Measurements from ENCODE around the gene KMT2D.

The KMT2D gene

DNA sequence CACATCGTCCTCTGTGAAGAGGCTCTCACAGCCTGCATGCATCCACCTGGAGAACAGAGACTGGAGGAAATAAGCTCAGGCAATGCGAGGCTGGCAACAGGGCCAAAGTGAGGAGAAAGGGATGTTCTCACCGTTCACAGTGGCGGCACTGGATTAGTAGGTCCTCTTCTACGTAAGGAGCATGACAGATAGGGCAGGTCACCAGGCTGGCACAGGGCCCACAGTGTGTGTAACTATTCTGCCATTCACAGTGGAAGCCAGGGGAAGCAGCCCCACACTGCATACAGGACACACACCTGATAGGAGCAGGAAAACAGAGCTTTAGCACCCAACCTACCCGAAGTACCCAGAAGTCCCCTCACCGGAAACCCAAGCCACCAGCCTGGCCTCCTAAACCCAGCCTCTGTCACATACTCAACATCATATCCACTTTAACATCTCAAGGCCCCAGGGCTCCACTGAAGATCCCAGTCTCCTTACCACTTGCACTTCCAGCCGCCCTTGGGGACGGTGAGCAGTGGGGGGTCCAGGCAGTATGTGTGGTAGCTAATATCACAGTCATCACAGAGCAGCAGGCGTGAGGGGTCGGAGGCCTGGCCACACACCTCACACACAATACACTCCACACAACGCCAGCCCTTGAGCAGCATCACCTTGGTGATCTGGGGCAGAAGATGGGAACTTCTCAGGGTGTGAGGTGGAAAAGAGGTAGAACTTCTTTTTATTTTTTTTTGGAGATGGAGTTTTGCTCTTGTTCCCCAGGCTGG is 14.3 kb downstream of the KMT2D start:
- Histone ChIP-seq H3K27me3 (ENCODE audit: control insufficient read depth, insufficient read depth, low read length) (no peaks in the 10 kb centered on the region), H3K9ac (ENCODE audit: low read depth, low read length) (no peak overlapping the region), H3K4me3 (ENCODE audit: low read depth, low read length) (no peak overlapping the region), H3K36me3 (ENCODE audit: control insufficient read depth, insufficient read depth, low read length) (peaks cover 90% of the 10 kb centered on the region), H3K9me3 (ENCODE audit: control insufficient read depth, insufficient read depth, low read length) (no peaks in the 10 kb centered on the region), H3K4me1 (ENCODE audit: control insufficient read depth, insufficient read depth, low read length) (no peaks in the 10 kb centered on the region)

DNA sequence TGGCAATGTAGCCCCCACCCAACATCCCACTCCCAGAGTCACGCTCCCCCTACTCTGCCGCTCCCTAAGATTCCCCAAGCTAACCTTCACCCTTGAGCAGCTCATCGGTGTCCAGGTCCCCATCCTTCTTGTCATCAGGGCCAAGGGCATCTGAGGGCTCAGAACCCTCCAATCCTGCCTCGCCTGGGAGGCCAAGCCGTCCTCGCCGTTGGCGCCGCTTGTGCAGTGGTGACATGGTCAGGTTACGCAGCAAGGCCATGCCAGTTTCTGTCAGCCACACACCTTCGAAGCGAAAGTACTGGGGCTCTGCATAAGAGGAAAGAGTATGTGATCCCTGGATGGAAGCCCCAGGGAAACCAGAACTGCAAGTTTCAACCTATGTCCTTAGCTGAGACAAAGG is 15.9 kb downstream of the KMT2D start:
- Histone ChIP-seq H3K36me3 (ENCODE audit: control insufficient read depth, insufficient read depth, low read length) (peaks cover 84% of the 10 kb centered on the region), H3K27me3 (ENCODE audit: control insufficient read depth, insufficient read depth, low read length) (no peaks in the 10 kb centered on the region), H3K9ac (ENCODE audit: low read depth, low read length) (no peak overlapping the region), H3K9me3 (ENCODE audit: control insufficient read depth, insufficient read depth, low read length) (no peaks in the 10 kb centered on the region), H3K4me1 (ENCODE audit: control insufficient read depth, insufficient read depth, low read length) (no peaks in the 10 kb centered on the region), H3K4me3 (ENCODE audit: low read depth, low read length) (no peak overlapping the region)

DNA sequence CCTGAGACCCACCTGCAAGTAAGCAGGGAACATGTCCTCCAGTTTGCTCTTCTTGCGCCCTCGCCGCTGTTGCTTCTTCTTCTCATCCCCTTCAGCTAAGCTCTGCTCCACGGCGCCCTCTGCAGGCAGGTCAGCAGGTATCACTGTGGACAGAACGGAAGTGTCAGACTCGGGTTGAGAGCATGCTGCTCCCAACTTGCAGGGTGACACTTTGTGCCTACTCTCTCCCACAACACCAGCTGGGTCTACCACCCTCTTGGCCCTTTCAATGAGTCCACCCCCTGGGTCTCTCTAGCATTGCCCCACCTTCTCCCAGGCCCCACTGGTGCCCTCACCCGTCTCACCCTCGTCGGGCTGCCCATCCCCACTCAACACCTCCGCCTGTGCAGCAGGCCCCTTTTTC is 16.7 kb downstream of the KMT2D start:
- Histone ChIP-seq H3K9me3 (ENCODE audit: control insufficient read depth, insufficient read depth, low read length) (no peaks in the 10 kb centered on the region), H3K4me1 (ENCODE audit: control insufficient read depth, insufficient read depth, low read length) (no peaks in the 10 kb centered on the region), H3K36me3 (ENCODE audit: control insufficient read depth, insufficient read depth, low read length) (peaks cover 84% of the 10 kb centered on the region), H3K9ac (ENCODE audit: low read depth, low read length) (no peak overlapping the region), H3K4me3 (ENCODE audit: low read depth, low read length) (no peak overlapping the region), H3K27me3 (ENCODE audit: control insufficient read depth, insufficient read depth, low read length) (no peaks in the 10 kb centered on the region)

DNA sequence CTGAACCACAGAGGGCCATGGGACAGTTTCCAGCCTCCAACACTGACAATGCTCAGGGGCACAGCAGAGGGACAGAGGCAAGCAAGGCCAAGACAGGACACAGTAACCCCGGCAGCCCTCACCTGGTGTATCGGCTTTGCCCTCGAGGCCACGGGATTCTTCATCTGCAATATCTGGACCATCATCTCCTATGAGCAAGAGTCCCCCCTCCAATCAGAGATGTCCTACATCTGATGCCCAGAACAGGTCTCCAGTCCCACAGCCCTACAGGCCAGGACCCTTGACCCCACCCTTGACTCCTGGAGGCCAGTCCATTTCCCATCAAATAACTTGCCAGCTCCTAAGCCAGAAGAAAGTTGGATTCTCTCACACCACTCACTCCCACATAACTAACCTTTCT is 17.4 kb downstream of the KMT2D start:
- H3K27me3 ChIP-seq (ENCODE audit: control insufficient read depth, insufficient read depth, low read length) = no peaks in the 10 kb centered on the region
- peaks cover 84% of the 10 kb centered on the region for H3K36me3 ChIP-seq (ENCODE audit: control insufficient read depth, insufficient read depth, low read length)
- no peaks in the 10 kb centered on the region for H3K4me1 ChIP-seq (ENCODE audit: control insufficient read depth, insufficient read depth, low read length)
- H3K9me3 ChIP-seq (ENCODE audit: control insufficient read depth, insufficient read depth, low read length) = no peaks in the 10 kb centered on the region
- H3K9ac ChIP-seq (ENCODE audit: low read depth, low read length) = no peak overlapping the region
- H3K4me3 ChIP-seq (ENCODE audit: low read depth, low read length) = no peak overlapping the region

DNA sequence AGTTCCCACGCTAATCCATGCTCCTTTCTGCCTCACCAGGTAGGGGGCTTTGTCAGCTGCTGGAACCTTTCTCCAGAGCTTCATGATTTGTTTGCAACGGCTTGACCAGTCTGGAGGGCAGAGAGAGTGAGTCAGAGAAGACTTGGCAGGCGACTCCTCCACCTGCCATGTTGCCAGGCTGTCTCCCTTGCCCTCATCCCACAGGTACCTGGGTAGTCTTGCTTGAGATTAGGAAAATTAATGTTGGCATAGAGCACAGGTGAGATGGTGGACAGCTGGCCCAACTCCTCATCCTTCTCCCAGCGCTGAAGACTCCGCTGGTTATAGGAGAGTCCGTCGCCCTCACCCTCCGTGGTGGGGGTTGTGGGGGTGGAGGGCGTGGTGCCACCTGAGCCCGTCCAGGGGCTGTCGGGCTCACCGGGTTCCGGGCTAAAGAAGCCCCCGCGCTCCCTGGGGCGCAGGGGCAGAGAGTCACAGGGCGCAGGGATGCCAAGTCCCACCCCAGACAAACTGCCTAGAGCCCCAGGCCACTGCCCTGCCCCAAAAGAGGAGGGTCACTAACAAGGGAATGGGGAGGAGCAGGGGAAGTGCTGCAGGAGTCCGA is 18.6 kb downstream of the KMT2D start:
- H3K4me3 ChIP-seq (ENCODE audit: low read depth, low read length) = no peak overlapping the region
- no peaks in the 10 kb centered on the region for H3K4me1 ChIP-seq (ENCODE audit: control insufficient read depth, insufficient read depth, low read length)
- H3K9ac ChIP-seq (ENCODE audit: low read depth, low read length) = no peak overlapping the region
- no peaks in the 10 kb centered on the region for H3K27me3 ChIP-seq (ENCODE audit: control insufficient read depth, insufficient read depth, low read length)
- no peaks in the 10 kb centered on the region for H3K9me3 ChIP-seq (ENCODE audit: control insufficient read depth, insufficient read depth, low read length)
- H3K36me3 ChIP-seq (ENCODE audit: control insufficient read depth, insufficient read depth, low read length) = peaks cover 90% of the 10 kb centered on the region

DNA sequence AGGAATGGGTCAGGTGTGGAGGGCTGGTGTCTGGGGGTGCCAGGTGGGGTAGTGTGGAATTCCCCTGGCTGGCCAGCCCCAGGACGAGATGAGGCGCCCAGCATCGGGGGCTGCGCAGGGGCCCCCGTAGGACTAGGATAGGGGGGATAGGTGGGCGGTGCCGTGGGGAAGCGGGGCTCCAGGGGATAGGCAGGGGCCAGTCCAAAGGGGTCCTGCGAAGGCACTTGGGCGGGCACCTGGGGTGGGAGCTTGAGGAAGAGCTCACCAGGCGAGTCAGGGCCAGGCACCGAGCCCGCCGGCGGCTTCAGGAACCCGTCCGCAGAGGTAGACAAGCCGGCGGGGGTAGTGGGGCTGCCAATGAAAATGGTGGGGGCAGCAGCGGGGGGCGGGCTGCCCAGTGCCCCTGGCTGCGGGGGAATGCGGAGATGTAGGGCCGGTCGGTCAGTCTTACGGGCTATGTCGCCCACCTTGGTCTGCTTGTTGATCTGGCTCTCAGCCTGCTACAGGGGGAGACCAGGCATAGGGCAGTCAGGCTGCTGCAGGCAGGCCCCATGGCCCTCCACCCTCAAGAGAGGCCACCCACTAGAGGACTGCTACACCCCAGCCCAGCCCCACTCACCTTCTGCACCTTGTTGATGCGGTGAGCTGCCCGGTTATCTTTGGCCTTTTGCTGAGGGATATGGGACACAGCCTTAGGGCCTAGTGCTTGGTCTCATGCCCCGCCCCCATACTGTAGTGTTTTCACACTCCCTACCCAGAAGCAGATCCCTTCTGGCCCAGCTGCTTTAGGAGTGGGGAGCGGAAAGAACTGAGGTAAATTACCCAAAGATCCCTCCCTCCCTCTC is 19.3 kb downstream of the KMT2D start:
- H3K27me3 ChIP-seq (ENCODE audit: control insufficient read depth, insufficient read depth, low read length) = no peaks in the 10 kb centered on the region
- no peaks in the 10 kb centered on the region for H3K4me1 ChIP-seq (ENCODE audit: control insufficient read depth, insufficient read depth, low read length)
- peaks cover 87% of the 10 kb centered on the region for H3K36me3 ChIP-seq (ENCODE audit: control insufficient read depth, insufficient read depth, low read length)
- no peak overlapping the region for H3K9ac ChIP-seq (ENCODE audit: low read depth, low read length)
- no peak overlapping the region for H3K4me3 ChIP-seq (ENCODE audit: low read depth, low read length)
- H3K9me3 ChIP-seq (ENCODE audit: control insufficient read depth, insufficient read depth, low read length) = no peaks in the 10 kb centered on the region

DNA sequence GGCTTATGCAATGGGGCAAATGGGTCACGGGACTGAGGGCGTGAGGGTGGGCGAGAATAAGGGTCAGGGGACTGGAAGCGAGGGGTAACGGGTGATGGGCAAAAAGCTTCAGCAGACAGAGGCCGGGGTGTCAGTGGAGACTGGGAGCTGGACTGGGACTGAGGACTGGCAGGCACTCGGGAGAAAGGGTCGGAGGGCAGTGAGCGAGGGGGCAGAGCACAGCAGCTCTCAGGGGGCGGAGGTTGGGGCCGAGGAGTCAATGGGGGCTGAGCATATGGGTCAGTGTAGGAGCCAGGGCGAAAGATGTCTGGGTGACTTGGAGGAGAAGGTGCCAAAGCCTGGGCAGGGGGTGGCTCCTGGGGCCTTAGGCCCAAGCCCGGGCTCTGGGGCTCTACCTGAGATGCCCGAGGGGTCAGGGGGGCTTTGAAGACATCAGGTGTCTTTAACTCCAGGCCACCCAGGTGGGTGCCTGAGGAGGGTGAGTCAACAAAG is 20.2 kb downstream of the KMT2D start:
- H3K27me3 ChIP-seq (ENCODE audit: control insufficient read depth, insufficient read depth, low read length) = no peaks in the 10 kb centered on the region
- H3K9me3 ChIP-seq (ENCODE audit: control insufficient read depth, insufficient read depth, low read length) = no peaks in the 10 kb centered on the region
- H3K36me3 ChIP-seq (ENCODE audit: control insufficient read depth, insufficient read depth, low read length) = peaks cover 79% of the 10 kb centered on the region
- H3K9ac ChIP-seq (ENCODE audit: low read depth, low read length) = no peak overlapping the region
- H3K4me1 ChIP-seq (ENCODE audit: control insufficient read depth, insufficient read depth, low read length) = no peaks in the 10 kb centered on the region
- no peak overlapping the region for H3K4me3 ChIP-seq (ENCODE audit: low read depth, low read length)

DNA sequence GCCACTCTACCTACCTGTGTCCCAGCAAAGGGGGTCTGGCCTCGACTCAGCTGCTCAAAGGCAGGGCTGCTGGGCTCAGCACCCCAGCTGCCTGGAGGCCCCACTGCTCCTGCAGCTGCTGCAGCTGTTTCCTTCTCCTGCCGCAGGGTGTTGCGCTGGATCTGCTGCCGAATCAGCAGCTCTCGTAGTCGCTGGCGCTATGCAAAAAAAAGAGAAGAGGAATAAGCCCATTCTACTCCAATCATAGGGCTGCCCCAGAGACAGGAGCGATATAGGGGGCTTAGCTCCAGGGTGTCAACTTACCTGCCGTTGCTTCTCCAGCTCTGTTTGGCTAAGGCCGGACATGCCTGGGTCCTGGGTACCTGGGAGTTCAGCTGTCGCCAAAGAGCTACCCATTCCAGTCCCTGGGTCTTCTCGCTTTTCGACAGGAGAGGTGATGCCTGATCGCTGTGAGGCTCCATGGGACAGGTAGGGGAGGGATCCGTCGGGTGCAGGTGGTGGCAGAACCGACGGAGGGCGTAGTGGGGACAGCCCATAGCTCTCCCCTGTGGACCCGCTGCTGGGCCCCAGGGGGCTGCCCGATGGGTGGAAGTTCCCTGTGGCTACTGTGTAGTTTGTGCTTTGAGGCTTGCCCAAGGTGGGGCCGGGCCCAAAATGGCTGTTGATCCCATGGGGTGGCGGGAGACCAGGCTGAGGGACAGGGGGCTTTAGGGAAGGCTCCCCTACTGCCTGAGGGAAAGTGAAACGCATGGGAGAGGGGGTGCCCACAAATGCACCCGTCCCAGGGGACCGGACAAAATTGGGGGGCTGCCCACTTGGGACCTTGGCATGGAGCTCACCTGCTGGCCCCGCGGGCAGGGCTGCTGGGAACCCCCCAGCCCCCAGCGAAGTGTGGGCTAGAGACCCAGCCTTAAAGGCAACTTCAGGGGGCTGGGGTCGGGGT is 20.9 kb downstream of the KMT2D start:
- no peaks in the 10 kb centered on the region for H3K9me3 ChIP-seq (ENCODE audit: control insufficient read depth, insufficient read depth, low read length)
- peaks cover 75% of the 10 kb centered on the region for H3K36me3 ChIP-seq (ENCODE audit: control insufficient read depth, insufficient read depth, low read length)

DNA sequence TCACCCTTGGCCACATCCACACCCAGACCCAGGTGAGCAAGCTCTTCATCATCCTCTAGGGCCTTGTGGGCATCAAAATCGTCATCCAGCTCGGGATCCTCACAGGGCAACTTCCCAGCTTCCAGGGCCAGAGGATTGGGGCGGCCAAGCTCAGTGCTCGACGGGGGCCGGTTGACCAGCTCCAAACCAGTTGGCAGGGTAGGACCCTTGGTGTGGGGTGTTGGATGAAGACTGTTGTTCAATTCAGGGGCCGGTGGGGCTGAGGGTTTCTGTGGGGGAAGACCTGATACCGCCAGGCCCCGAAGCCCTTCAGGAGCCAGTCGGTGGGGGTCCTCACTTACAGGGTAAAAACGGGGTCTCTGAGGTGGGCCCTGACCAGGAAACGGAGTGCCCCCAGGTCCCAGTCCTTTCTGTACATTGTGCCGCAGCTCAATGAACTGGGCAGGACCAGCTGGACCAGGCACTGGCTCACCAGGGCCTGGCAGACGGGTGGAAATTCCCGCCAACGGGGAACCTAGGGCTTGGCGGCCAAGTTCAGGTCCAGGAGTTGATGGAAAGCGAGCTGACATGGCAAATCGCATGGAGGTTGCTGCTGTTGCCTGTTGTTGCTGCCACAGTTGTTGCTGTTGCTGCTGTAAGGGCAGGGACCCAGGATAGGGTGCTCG is 22.2 kb downstream of the KMT2D start:
- Histone ChIP-seq H3K4me1 (ENCODE audit: control insufficient read depth, insufficient read depth, low read length) (no peaks in the 10 kb centered on the region), H3K4me3 (ENCODE audit: low read depth, low read length) (no peak overlapping the region), H3K9ac (ENCODE audit: low read depth, low read length) (no peak overlapping the region), H3K36me3 (ENCODE audit: control insufficient read depth, insufficient read depth, low read length) (peaks cover 75% of the 10 kb centered on the region), H3K9me3 (ENCODE audit: control insufficient read depth, insufficient read depth, low read length) (no peaks in the 10 kb centered on the region), H3K27me3 (ENCODE audit: control insufficient read depth, insufficient read depth, low read length) (no peaks in the 10 kb centered on the region)

More for the DNA sequence above, 20.9 kb downstream of the KMT2D start:
- Histone ChIP-seq H3K4me3 (ENCODE audit: low read depth, low read length) (no peak overlapping the region), H3K4me1 (ENCODE audit: control insufficient read depth, insufficient read depth, low read length) (no peaks in the 10 kb centered on the region), H3K9ac (ENCODE audit: low read depth, low read length) (no peak overlapping the region), H3K27me3 (ENCODE audit: control insufficient read depth, insufficient read depth, low read length) (no peaks in the 10 kb centered on the region)

DNA sequence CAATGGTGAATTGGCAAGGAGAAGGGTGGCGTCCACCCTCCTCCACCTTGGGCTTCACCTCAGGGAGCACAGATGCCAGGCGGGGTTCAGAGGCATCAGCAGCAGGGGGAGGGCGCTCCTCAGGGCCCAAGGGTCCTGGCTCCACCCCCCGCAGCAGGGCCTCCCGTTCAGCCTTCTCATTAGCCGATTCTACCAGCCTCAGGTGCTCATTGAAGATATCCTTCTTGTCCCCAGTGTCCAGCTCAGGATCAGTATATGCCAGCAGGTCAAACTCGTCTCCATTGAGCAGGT is 22.7 kb downstream of the KMT2D start:
- Histone ChIP-seq H3K27me3 (ENCODE audit: control insufficient read depth, insufficient read depth, low read length) (no peaks in the 10 kb centered on the region), H3K4me3 (ENCODE audit: low read depth, low read length) (no peak overlapping the region), H3K36me3 (ENCODE audit: control insufficient read depth, insufficient read depth, low read length) (peaks cover 75% of the 10 kb centered on the region), H3K9ac (ENCODE audit: low read depth, low read length) (no peak overlapping the region), H3K9me3 (ENCODE audit: control insufficient read depth, insufficient read depth, low read length) (no peaks in the 10 kb centered on the region), H3K4me1 (ENCODE audit: control insufficient read depth, insufficient read depth, low read length) (no peaks in the 10 kb centered on the region)
